ENCODE measurements around the gene POLR1F.

Gene POLR1F

DNA sequence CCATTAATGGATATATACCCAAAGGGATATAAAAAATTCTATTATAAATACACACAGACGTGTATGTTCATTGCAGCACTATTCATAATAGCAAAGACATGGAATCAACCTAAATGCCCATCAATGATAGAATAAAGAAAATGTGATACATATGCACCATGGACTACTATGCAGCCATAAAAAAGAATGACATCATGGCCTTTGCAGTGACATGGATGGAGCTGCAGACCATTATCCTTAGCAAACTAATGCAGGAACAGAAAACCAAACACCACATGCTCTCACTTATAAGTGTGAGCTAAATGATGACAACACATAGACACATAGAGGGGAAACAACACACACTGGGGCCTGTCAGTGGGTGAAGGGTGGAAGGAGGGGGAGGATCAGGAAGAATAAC lies 33.0 kb downstream of the POLR1F start:
- DNase-seq (ENCODE audit: low spot score): no peak

- DNase-seq (ENCODE audit: low spot score): no peak
Measured at GRCh38 chr7:19674266-19674960, 34.4 kb downstream of the POLR1F start.

DNA sequence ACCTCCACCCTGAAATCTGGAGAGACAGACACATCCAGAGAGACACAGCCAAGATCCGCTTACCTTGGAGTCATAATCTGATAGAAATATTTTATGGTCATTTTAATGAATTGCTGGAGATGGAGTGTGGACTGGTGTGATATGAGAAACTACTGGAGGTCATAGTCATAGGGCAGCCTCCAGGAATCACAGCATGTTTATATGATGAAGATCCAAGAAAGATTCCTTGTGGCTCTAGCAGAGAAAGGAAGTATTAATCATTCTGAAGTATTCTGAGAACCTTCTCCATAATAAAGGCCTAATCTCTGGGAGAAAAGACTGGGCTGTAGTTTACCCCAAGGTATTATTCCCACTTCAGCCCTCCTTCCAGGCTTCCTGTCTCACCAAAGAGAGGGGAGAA lies 38.0 kb downstream of the POLR1F start:
- no peak for DNase-seq (ENCODE audit: low spot score)

GRCh38 chr7:19665399-19666008 lies 43.3 kb downstream of the POLR1F start:
- DNase-seq (ENCODE audit: low spot score): peak; percentile 16

- no peak for DNase-seq (ENCODE audit: low spot score)
Measured at GRCh38 chr7:19663816-19664462, 44.9 kb downstream of the POLR1F start.

DNA sequence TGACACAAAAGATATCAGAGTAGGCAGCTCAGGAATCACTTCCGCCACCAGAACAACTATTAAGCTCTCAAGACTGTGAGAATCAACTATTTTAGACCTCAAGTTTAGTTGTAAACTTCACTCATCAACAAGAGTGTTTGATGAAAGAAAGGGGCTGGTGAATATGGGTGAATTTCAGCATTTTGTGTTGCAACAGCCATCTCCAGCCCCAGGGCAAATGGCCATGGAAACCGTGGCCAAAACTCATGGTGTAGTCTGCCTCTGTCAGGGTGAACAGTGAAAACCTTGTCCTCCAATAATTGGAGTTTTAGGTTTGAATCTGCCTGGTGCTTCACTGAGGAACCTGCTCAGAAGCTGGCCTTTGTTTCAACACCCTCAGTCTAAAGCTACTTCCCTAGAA lies 60.0 kb downstream of the POLR1F start:
- DNase-seq (ENCODE audit: low spot score): no peak
